B cell (primary cell): ENCODE results near the gene C6orf47. TPM values are rescaled to one million over a fixed set of nuclear protein-coding genes. Genes with fewer than 3 reads are reported as not detected.

Experiments
- ATAC-seq: fragments of 200-7000 bp; cut with Tn5 transposase; one replicate; pipeline ENCODE4 v1.10.0; 2021; ENCODE audit warnings: low read depth, mild to moderate bottlenecking, moderate number of reproducible peaks, moderate library complexity
- CTCF ChIA-PET: fragments of 350-600 bp; sonication (Branson Sonifier 250); formaldehyde crosslinking; loops from one replicate; lab custom pipeline; 2021; ENCODE audit warnings: antibody characterized with exemption, inconsistent platforms; lab: Charles Lee
- POLR2A ChIA-PET: fragments of 350-600 bp; sonication (Branson Sonifier 250); formaldehyde crosslinking; loops from one replicate; lab custom pipeline; 2021; ENCODE audit warnings: antibody characterized with exemption; lab: Charles Lee
- DNase-seq: peaks from one replicate; pipeline ENCODE4 v3.0.0; 2013
- H2AFZ ChIP-seq: 2 replicates; pipeline ENCODE4 v1.6.1; 2012; ENCODE audit warnings: mild to moderate bottlenecking, low read depth, low read length; ENCODE audit not compliant: insufficient read depth, poor library complexity, severe bottlenecking
- H3K27ac ChIP-seq, 2 donors: 1 replicate in 1 of 2; 2 replicates in 1 of 2; pipeline ENCODE4 v1.5.1; 2012 to 2013; ENCODE audit warnings: low read length in 2 of 2, mild to moderate bottlenecking in 2 of 2, moderate library complexity in 1 of 2
- H3K27me3 ChIP-seq, 4 experiments: fragments of 200-600 bp in 1 of 4; sonication (generic) in 1 of 4; replicated peaks in 1 of 4; 1 replicate in 2 of 4; 2 replicates in 2 of 4; pipeline versions ENCODE4 v1.6.1 to v1.7.0; 2013 to 2016; ENCODE audit warnings: low read length in 3 of 4, mild to moderate bottlenecking in 2 of 4, mixed read lengths in 1 of 4, moderate library complexity in 1 of 4; ENCODE audit not compliant: insufficient read depth in 4 of 4, control insufficient read depth in 3 of 4; ENCODE audit errors: control extremely low read depth in 1 of 4
- H3K36me3 ChIP-seq, 2 experiments: replicated peaks in 1 of 2; 1 replicate in 1 of 2; 2 replicates in 1 of 2; pipeline versions ENCODE4 v1.6.1 to v1.7.1; 2013; ENCODE audit warnings: low read length in 1 of 2; ENCODE audit not compliant: insufficient read depth in 2 of 2, control insufficient read depth in 1 of 2; ENCODE audit errors: control extremely low read depth in 1 of 2, extremely low read depth in 1 of 2
- H3K4me1 ChIP-seq, 2 donors: fragments of 200-600 bp in 1 of 2; sonication (generic) in 1 of 2; 1 replicate in 1 of 2; 2 replicates in 1 of 2; pipeline versions ENCODE4 v1.5.1 to v1.6.1; 2013 to 2017; ENCODE audit warnings: low read length in 2 of 2; ENCODE audit not compliant: control insufficient read depth in 2 of 2, insufficient read depth in 2 of 2
- H3K4me2 ChIP-seq: replicated peaks from 2 replicates; pipeline ENCODE3; 2012; ENCODE audit warnings: mild to moderate bottlenecking, low read depth, low read length; ENCODE audit not compliant: poor library complexity, severe bottlenecking
- H3K4me3 ChIP-seq, 5 experiments: fragments of 200-600 bp in 1 of 5; sonication (generic) in 1 of 5; 1 replicate in 3 of 5; 2 replicates in 2 of 5; pipeline versions ENCODE4 v1.5.1 to v1.7.0; 2011 to 2016; ENCODE audit warnings: low read length in 4 of 5, mild to moderate bottlenecking in 4 of 5, low read depth in 2 of 5, control low read depth in 1 of 5, moderate library complexity in 1 of 5; ENCODE audit not compliant: insufficient read depth in 1 of 5; ENCODE audit errors: control extremely low read depth in 1 of 5, extremely low read depth in 1 of 5
- H3K79me2 ChIP-seq: fragments of 200-600 bp; sonication (generic); one replicate; pipeline ENCODE4 v1.6.0; 2016; ENCODE audit warnings: low read length; ENCODE audit not compliant: control insufficient read depth, insufficient read depth
- H3K9ac ChIP-seq: fragments of 200-600 bp; sonication (generic); 2 replicates; pipeline ENCODE4 v1.6.1; 2017; ENCODE audit warnings: mild to moderate bottlenecking, low read length, moderate library complexity
- H3K9me3 ChIP-seq, 3 donors: one replicate each; pipeline versions ENCODE4 v1.6.1 to v1.7.1; 2013; ENCODE audit warnings: low read length in 2 of 3; ENCODE audit not compliant: control insufficient read depth in 2 of 3, insufficient read depth in 1 of 3; ENCODE audit errors: control extremely low read depth in 1 of 3
- H4K20me1 ChIP-seq: 2 replicates; pipeline ENCODE4 v1.6.0; 2012; ENCODE audit warnings: mild to moderate bottlenecking, low read length; ENCODE audit not compliant: insufficient read depth, control insufficient read depth, poor library complexity, severe bottlenecking
- H3K27ac Mint-ChIP-seq: one replicate; pipeline ENCODE4 v1.8.0; 2021; ENCODE audit warnings: mixed read lengths
- H3K27me3 Mint-ChIP-seq: one replicate; pipeline ENCODE4 v1.8.0; 2021; ENCODE audit warnings: mixed read lengths
- H3K4me1 Mint-ChIP-seq: one replicate; pipeline ENCODE4 v1.8.0; 2021; ENCODE audit warnings: mixed read lengths
- H3K4me3 Mint-ChIP-seq: one replicate; pipeline ENCODE4 v1.8.0; 2021; ENCODE audit warnings: mixed read lengths
- H3K9me3 Mint-ChIP-seq: one replicate; pipeline ENCODE4 v1.8.0; 2022; ENCODE audit warnings: mixed read lengths; ENCODE audit not compliant: insufficient read depth
- CTCF ChIP-seq: fragments of 200-600 bp; IDR thresholded peaks from one replicate; pipeline ENCODE4 v1.8.0; 2022; ENCODE audit warnings: antibody characterized with exemption, mild to moderate bottlenecking
- EZH2 ChIP-seq: IDR thresholded peaks from 2 replicates; pipeline ENCODE4 v1.6.1; 2012; ENCODE audit warnings: borderline replicate concordance, low read depth, mild to moderate bottlenecking, moderate library complexity, low read length; ENCODE audit not compliant: insufficient read depth, poor library complexity, severe bottlenecking
- whole genome bisulfite sequencing: methylation state at CpG from one replicate; pipeline ENCODE4 v1.1.5; 2013; ENCODE audit warnings: missing lambda C conversion rate; ENCODE audit not compliant: insufficient coverage; 5-methylcytosine and 5-hydroxymethylcytosine counted together
- intact Hi-C: fragments of 100-400 bp; cut with micrococcal nuclease; formaldehyde crosslinking; loops from one replicate; pipeline ENCODE4 v1.10.0; 2022
- polyA plus RNA-seq: library from polyadenylated mRNA; depleted of rRNA; stranded (reverse); fragments of >200 nt; gene quantifications from 2 replicates; pipeline ENCODE4 v1.2.3, GENCODE V29; 2012
- total RNA-seq, 2 donors: library from RNA; stranded (reverse); fragments of 120-200 nt in 1 of 2; gene quantifications; 1 replicate in 1 of 2; 2 replicates in 1 of 2; pipeline versions ENCODE4 v1.2.3 to v1.2.4, GENCODE V29; 2013 to 2022

Gene C6orf47
- total and polyA plus RNA-seq, 2 donors (not counting 1 experiment from before 2014, with no cell fraction given) = 7.6 to 34.0 TPM

DNA sequence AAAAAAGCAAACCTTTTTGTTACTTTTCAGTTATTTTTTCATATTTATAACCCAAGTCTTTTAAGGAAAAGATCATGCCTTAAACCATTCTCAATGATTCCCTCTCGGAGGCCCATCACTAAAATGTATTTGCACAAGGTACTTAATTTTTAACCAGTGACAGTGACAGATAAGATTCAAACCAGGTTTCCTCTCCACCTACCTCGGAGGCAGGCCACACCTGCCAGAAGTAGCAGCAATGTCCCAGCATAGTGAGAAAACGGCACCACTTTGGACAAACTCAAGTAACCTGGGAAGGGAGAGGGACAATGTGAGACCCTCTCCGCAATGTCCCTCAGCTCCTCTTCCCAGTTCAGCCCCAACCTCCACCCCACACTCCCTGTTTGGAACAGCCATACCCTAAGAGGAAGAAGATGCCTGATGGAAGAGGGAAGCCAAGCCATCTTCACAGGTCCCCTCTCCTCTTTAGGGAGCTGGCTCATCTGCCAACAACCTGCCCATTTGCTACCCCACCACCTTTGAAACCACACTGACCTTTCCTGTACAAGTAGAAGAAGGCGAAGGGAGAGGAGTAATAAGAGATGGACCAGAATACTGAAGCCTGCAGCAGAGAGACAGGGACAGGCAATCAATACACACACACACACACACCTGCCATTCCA, 40.3 kb upstream of the C6orf47 start:
- ChIA-PET POLR2A (no interaction called here), CTCF (interaction anchor here (1.2 kb wide), 1 partner anchor 102 kb away, joined by 4 read pairs; no protein-coding TSS in a partner anchor)
- Histone ChIP-seq H3K27me3 (no peaks in the 10 kb centered on the region), H3K4me3 (no peak overlapping the region), H3K36me3 (peaks cover 0 to 42% of the 10 kb centered on the region in 2 experiments), H3K4me2 (peak overlapping the region; percentile 75), H4K20me1 (no peaks in the 10 kb centered on the region), H2AFZ (no peak overlapping the region), H3K27ac (no peak overlapping the region), H3K9ac (no peak overlapping the region), H3K79me2 (peaks cover 42% of the 10 kb centered on the region), H3K4me1 (peaks cover 20 to 28% of the 10 kb centered on the region in 2 donors), H3K9me3 (no peaks in the 10 kb centered on the region)
- intact Hi-C loops = loop anchor here (5.0 kb wide), 1 partner anchor 34 kb away; the partner anchor contains the start of genes CSNK2B and LY6G5B
- no peak for TF ChIP-seq EZH2
- no peak for TF ChIP-seq CTCF
- ATAC-seq (no peak), DNase-seq (no peak)
- Mint-ChIP-seq H3K9me3 (no peaks in the 10 kb centered on the region), H3K27me3 (no peaks in the 10 kb centered on the region), H3K4me3 (peak overlapping the region; percentile 98), H3K27ac (peak overlapping the region; percentile 28), H3K4me1 (peaks cover 32% of the 10 kb centered on the region)
- WGBS = 100% methylated on average over 1 of the region's 5 CpGs

GRCh38 chr6:31697555-31697954, 37.0 kb upstream of the C6orf47 start:
- ChIA-PET CTCF (interaction anchor here (0.6 kb wide), 1 partner anchor 562 kb away, joined by 3 read pairs; no protein-coding TSS in a partner anchor), POLR2A (no interaction called here)
- H2AFZ ChIP-seq = no peak overlapping the region
- Mint-ChIP-seq H3K4me1 (peaks cover 24% of the 10 kb centered on the region), H3K27me3 (no peaks in the 10 kb centered on the region), H3K27ac (peak overlapping the region; percentile 21), H3K9me3 (no peaks in the 10 kb centered on the region), H3K4me3 (no peak overlapping the region)
- H3K9ac ChIP-seq = no peak overlapping the region
- peaks cover 0 to 66% of the 10 kb centered on the region in 2 experiments for H3K36me3 ChIP-seq
- WGBS = no CpG with 5 or more reads among the region's 3 CpGs
- ATAC-seq (no peak), DNase-seq (no peak)
- intact Hi-C loops = no loop called here
- H3K27ac ChIP-seq = no peak overlapping the region
- H4K20me1 ChIP-seq = no peaks in the 10 kb centered on the region
- TF ChIP-seq EZH2 (no peak), CTCF (no peak)
- H3K4me2 ChIP-seq = no peak overlapping the region
- peaks cover 14 to 19% of the 10 kb centered on the region in 2 donors for H3K4me1 ChIP-seq
- H3K79me2 ChIP-seq = peaks cover 37% of the 10 kb centered on the region
- no peak overlapping the region for H3K4me3 ChIP-seq
- H3K27me3 ChIP-seq = no peaks in the 10 kb centered on the region
- no peaks in the 10 kb centered on the region for H3K9me3 ChIP-seq
